Measurements from ENCODE around the gene FHIP1A.

- TF ChIP-seq CTCF (IDR thresholded peaks at IDR 0.05) (no peak), POLR2A (IDR thresholded peaks at IDR 0.05) (no peak)
These were observed 23.7 kb downstream of the FHIP1A start for GRCh38 chr4:151432654-151433053.
